Body of pancreas (tissue), 4 donors: ENCODE measurements around the gene SEMA5B.

ENCODE experiments used
- CTCF ChIP-seq, 7 experiments: fragments of 450-650 bp in 4 of 7; fragments of 200-600 bp in 3 of 7; sonication (generic) in 3 of 7; IDR thresholded peaks; one replicate each; pipeline ENCODE4 v1.5.1; 2016 to 2019; ENCODE audit warnings: antibody characterized with exemption in 7 of 7
- POLR2A ChIP-seq, 3 donors: fragments of 450-650 bp; IDR thresholded peaks; one replicate each; pipeline ENCODE4 v1.6.1; 2016; ENCODE audit warnings: antibody characterized with exemption in 3 of 3, mild to moderate bottlenecking in 2 of 3

- TF ChIP-seq CTCF (IDR thresholded peaks at IDR 0.05) (no peak), POLR2A (IDR thresholded peaks at IDR 0.05) (no peak)
Observed at GRCh38 chr3:122979211-122979610, 48.4 kb downstream of the SEMA5B start.
